ENCODE measurements around the gene TMEM255A.

DNA sequence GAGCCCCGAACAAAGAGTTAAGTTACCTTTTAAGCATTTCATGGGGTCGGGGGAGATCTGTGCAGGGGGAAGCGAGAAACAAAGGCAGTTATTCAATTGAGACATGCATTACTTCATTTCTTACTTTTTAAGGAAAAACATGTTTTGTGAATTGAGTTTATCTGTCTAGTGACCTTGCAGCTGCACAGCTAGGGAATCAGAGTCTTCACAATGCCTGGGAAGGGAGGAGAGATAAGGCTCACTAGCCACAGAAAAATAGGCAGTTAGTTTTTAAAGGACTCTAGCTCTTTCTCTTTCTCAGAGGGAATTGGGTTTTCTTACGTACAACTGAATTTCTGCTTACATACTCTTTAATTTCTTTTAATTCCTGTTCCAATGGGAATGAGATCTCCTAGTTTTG, 86.9 kb downstream of the TMEM255A start:
- TF ChIP-seq, protein P1, sequence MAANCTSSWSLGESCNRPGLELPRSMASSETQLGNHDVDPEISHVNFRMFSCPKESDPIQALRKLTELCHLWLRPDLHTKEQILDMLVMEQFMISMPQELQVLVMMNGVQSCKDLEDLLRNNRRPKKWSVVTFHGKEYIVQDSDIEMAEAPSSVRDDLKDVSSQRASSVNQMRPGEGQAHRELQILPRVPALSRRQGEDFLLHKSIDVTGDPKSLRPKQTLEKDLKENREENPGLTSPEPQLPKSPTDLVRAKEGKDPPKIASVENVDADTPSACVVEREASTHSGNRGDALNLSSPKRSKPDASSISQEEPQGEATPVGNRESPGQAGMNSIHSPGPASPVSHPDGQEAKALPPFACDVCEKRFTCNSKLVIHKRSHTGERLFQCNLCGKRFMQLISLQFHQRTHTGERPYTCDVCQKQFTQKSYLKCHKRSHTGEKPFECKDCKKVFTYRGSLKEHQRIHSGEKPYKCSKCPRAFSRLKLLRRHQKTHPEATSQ (CRISPR knock-in tag; IDR thresholded peaks at IDR 0.05; ENCODE audit: borderline replicate concordance), result no peak
- TF ChIP-seq CEBPB (IDR thresholded peaks at IDR 0.05; ENCODE audit: borderline replicate concordance, low read depth, low read length) (no peak), ZNF776 (CRISPR knock-in tag; IDR thresholded peaks at IDR 0.05) (no peak), TCF12 (IDR thresholded peaks at IDR 0.05) (no peak), TCF12 (CRISPR knock-in tag; IDR thresholded peaks at IDR 0.05) (no peak), POLR2A (IDR thresholded peaks at IDR 0.05; ENCODE audit: insufficient read depth in 1 of 2, low read depth in 2 of 2, low read length in 2 of 2) (no peak), ZSCAN30 (CRISPR knock-in tag; IDR thresholded peaks at IDR 0.05) (no peak)
- TF ChIP-seq, protein P2, sequence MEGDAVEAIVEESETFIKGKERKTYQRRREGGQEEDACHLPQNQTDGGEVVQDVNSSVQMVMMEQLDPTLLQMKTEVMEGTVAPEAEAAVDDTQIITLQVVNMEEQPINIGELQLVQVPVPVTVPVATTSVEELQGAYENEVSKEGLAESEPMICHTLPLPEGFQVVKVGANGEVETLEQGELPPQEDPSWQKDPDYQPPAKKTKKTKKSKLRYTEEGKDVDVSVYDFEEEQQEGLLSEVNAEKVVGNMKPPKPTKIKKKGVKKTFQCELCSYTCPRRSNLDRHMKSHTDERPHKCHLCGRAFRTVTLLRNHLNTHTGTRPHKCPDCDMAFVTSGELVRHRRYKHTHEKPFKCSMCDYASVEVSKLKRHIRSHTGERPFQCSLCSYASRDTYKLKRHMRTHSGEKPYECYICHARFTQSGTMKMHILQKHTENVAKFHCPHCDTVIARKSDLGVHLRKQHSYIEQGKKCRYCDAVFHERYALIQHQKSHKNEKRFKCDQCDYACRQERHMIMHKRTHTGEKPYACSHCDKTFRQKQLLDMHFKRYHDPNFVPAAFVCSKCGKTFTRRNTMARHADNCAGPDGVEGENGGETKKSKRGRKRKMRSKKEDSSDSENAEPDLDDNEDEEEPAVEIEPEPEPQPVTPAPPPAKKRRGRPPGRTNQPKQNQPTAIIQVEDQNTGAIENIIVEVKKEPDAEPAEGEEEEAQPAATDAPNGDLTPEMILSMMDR (CRISPR knock-in tag; IDR thresholded peaks at IDR 0.05), result no peak
- TF ChIP-seq, protein P3, sequence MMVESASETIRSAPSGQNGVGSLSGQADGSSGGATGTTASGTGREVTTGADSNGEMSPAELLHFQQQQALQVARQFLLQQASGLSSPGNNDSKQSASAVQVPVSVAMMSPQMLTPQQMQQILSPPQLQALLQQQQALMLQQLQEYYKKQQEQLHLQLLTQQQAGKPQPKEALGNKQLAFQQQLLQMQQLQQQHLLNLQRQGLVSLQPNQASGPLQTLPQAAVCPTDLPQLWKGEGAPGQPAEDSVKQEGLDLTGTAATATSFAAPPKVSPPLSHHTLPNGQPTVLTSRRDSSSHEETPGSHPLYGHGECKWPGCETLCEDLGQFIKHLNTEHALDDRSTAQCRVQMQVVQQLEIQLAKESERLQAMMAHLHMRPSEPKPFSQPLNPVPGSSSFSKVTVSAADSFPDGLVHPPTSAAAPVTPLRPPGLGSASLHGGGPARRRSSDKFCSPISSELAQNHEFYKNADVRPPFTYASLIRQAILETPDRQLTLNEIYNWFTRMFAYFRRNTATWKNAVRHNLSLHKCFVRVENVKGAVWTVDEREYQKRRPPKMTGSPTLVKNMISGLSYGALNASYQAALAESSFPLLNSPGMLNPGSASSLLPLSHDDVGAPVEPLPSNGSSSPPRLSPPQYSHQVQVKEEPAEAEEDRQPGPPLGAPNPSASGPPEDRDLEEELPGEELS (CRISPR knock-in tag; IDR thresholded peaks at IDR 0.05), result no peak
